K562 (cell line): Measurements from ENCODE around the gene CST3. TPM values are rescaled to one million over a fixed set of nuclear protein-coding genes. Genes with fewer than 3 reads are reported as not detected.

ENCODE experiments used
- ATF7 ChIP-seq: fragments of 450-650 bp; IDR thresholded peaks from 2 replicates; pipeline ENCODE4 v1.7.1; 2014; ENCODE audit warnings: mild to moderate bottlenecking, moderate library complexity
- BRD4 ChIP-seq: fragments of 200-600 bp; sonication (generic); IDR thresholded peaks from 2 replicates; pipeline ENCODE4 v1.6.1; 2017; ENCODE audit warnings: inconsistent platforms
- DMBX1 ChIP-seq: fragments of 250-450 bp; sonication (Bioruptor Pico); IDR thresholded peaks from 2 replicates; pipeline ENCODE4 v1.8.0; 2022; ENCODE audit warnings: inconsistent platforms, mild to moderate bottlenecking, moderate library complexity, borderline replicate concordance
- KLF13 ChIP-seq: fragments of 450-650 bp; IDR thresholded peaks from 2 replicates; pipeline ENCODE4 v1.6.1; 2016; ENCODE audit warnings: missing genetic modification characterization, low read depth, mild to moderate bottlenecking, missing compliant biosample characterization, moderate library complexity, borderline replicate concordance
- PHF20 ChIP-seq: fragments of 450-650 bp; IDR thresholded peaks from 2 replicates; pipeline ENCODE4 v1.6.1; 2018; ENCODE audit not compliant: partially characterized antibody
- PML ChIP-seq: IDR thresholded peaks from 2 replicates; pipeline ENCODE4 v1.6.1; 2012; ENCODE audit warnings: low read length, inconsistent platforms
- PPARD ChIP-seq: fragments of 250-450 bp; sonication (Bioruptor Pico); IDR thresholded peaks from 2 replicates; pipeline ENCODE4 v1.8.0; 2022; ENCODE audit warnings: inconsistent platforms, mild to moderate bottlenecking, moderate library complexity
- SIN3A ChIP-seq, 2 experiments: fragments of 150-350 bp in 1 of 2; IDR thresholded peaks; 2 replicates each; pipeline ENCODE4 v1.6.1; 2011 to 2016; ENCODE audit warnings: borderline replicate concordance in 2 of 2, low read depth in 2 of 2, low read length in 2 of 2, mild to moderate bottlenecking in 2 of 2, moderate library complexity in 2 of 2; ENCODE audit not compliant: control insufficient read depth in 1 of 2
- SLC30A9 ChIP-seq: fragments of 250-450 bp; sonication (Bioruptor Pico); IDR thresholded peaks from 2 replicates; pipeline ENCODE4 v1.8.0; 2022; ENCODE audit warnings: mild to moderate bottlenecking, moderate library complexity
- SPI1 ChIP-seq: IDR thresholded peaks from 2 replicates; pipeline ENCODE4 v1.6.1; 2011; ENCODE audit warnings: low read depth, low read length, control low read depth, borderline replicate concordance
- ZBTB7A ChIP-seq: IDR thresholded peaks from 2 replicates; pipeline ENCODE4 v1.6.1; 2011; ENCODE audit warnings: low read depth, mild to moderate bottlenecking, low read length, moderate library complexity, borderline replicate concordance; ENCODE audit not compliant: control insufficient read depth
- ZFPM2 ChIP-seq: fragments of 250-450 bp; sonication (Bioruptor Pico); IDR thresholded peaks from 2 replicates; pipeline ENCODE4 v1.5.1; 2022; ENCODE audit warnings: mild to moderate bottlenecking
- ZNF316 ChIP-seq: fragments of 450-650 bp; IDR thresholded peaks from 2 replicates; pipeline ENCODE4 v1.6.1; 2016
- polyA plus RNA-seq, 8 experiments: library from polyadenylated mRNA; depleted of rRNA in 4 of 8; stranded (reverse) in 5 of 8; unstranded in 3 of 8; fragments of >200 nt; fragmentation: Nextera tagmentation in 2 of 8; fragmentation: Illumina TruSeq in 1 of 8; extraction: Ambion mirVana in 2 of 8; extraction: Trizol in 1 of 8; gene quantifications; 2 replicates each; pipeline versions ENCODE4 v1.2.1 to v1.2.3, GENCODE V29; 2011 to 2014; ENCODE audit warnings: inconsistent platforms in 1 of 8, missing spikeins in 1 of 8
- total RNA-seq, 7 experiments: library from RNA; depleted of rRNA in 6 of 7; stranded (reverse); fragments of >200 nt in 6 of 7; fragmentation: Illumina TruSeq in 2 of 7; extraction: Trizol in 2 of 7; gene quantifications; 2 replicates each; pipeline versions ENCODE4 v1.2.1 to v1.2.3, GENCODE V29; 2011 to 2021; ENCODE audit warnings: low replicate concordance in 1 of 7
- TF ChIP-seq, protein P1 (sequence below): fragments of 200-800 bp; sonication (Bioruptor generic); IDR thresholded peaks from 2 replicates; pipeline ENCODE4 v1.6.1; 2017; ENCODE audit warnings: missing genetic modification characterization, missing compliant biosample characterization
- TF ChIP-seq, protein P2 (sequence below): fragments of 250-450 bp; sonication (Bioruptor Pico); IDR thresholded peaks from 2 replicates; pipeline ENCODE4 v1.4.0; 2020; ENCODE audit warnings: borderline replicate concordance
- TF ChIP-seq, protein P3 (sequence below), 3 experiments: fragments of 200-800 bp in 1 of 3; fragments of 250-450 bp in 1 of 3; fragments of 450-650 bp in 1 of 3; sonication (Bioruptor Pico) in 1 of 3; sonication (Bioruptor generic) in 1 of 3; formaldehyde crosslinking in 1 of 3; IDR thresholded peaks; 2 replicates each; pipeline versions ENCODE4 v1.6.1 to v1.8.0; 2016 to 2022; ENCODE audit warnings: mild to moderate bottlenecking in 2 of 3, missing genetic modification characterization in 2 of 3, missing compliant biosample characterization in 1 of 3, moderate library complexity in 1 of 3
- TF ChIP-seq, protein P4 (sequence below): fragments of 450-650 bp; formaldehyde crosslinking; IDR thresholded peaks from 2 replicates; pipeline ENCODE4 v1.4.0; 2020; ENCODE audit warnings: mild to moderate bottlenecking, moderate library complexity

The CST3 gene
- total and polyA plus RNA-seq, 9 of the 15 experiments (the other 6 are each of a cell fraction or from before 2014, with no cell fraction given) = 8.7 to 113 (median 48.5) TPM

DNA sequence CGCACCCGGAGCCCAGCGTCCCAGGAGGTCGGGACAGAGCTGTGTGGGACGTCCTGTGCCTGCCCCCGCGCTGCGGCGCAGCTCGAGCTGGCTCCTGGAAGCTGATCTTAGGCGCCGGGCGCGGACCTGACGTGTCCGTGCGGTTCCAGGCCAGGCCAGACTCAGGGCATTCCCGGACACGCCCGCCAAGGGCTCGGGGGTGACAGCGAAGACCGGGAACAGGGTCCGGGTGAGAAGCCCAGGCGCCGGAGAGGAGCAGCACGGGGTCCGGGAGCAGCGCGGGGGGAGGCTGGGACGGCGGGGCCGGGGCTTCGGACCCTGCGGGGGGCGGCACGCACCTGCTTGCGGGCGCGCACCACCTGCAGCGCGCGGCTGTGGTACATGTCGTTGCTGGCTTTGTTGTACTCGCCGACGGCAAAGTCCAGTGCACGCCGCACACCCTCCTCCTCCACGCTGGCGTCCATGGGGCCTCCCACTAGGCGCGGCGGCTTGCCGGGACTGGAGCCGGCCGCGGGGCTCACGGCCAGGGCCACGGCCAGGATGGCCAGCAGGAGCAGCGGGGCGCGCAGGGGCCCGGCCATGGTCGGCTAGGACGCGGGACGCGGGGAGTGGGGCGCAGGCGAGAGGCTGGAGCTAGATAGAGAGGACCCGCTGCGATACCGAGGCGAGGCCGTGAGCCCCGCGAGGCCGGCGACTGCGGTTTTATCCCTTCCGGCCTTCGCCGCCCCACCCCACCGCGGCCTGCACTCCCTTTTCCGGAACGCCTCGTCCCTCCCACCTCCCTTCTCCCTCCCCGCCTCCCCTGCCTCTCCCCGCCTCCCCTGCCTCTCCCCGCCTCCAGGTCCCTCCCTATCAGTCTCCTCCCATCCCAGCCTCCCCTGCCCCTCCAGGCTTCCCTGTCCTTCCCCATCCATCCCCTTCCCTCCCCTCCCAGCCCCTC is at the start of gene CST3 (continued):
- TF ChIP-seq, protein P1, sequence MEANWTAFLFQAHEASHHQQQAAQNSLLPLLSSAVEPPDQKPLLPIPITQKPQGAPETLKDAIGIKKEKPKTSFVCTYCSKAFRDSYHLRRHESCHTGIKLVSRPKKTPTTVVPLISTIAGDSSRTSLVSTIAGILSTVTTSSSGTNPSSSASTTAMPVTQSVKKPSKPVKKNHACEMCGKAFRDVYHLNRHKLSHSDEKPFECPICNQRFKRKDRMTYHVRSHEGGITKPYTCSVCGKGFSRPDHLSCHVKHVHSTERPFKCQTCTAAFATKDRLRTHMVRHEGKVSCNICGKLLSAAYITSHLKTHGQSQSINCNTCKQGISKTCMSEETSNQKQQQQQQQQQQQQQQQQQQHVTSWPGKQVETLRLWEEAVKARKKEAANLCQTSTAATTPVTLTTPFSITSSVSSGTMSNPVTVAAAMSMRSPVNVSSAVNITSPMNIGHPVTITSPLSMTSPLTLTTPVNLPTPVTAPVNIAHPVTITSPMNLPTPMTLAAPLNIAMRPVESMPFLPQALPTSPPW (CRISPR knock-in tag) = peak; percentile 81
- TF ChIP-seq PML (peak; percentile 29; the same call in 1 of the 2 replicates), PPARD (no peak), SIN3A (IDR thresholded peaks at IDR 0.05; ENCODE audit: borderline replicate concordance in 2 of 2, control insufficient read depth in 1 of 2, low read depth in 2 of 2, low read length in 2 of 2) (peak in 1 of 2 experiments; percentile 17; a peak in 1 of 4 replicates), SPI1 (no peak), SLC30A9 (no peak), ZFPM2 (no peak), KLF13 (tag) (no peak), PHF20 (no peak), ZNF316 (no peak), ATF7 (0 out of 2 replicates have a peak, but pooled peaks have one; percentile 18), DMBX1 (CRISPR knock-in tag) (no peak), ZBTB7A (peak; percentile 51; the same call in 1 of the 2 replicates), BRD4 (peak; percentile 85; the same call in 1 of the 2 replicates)
- TF ChIP-seq, protein P2, sequence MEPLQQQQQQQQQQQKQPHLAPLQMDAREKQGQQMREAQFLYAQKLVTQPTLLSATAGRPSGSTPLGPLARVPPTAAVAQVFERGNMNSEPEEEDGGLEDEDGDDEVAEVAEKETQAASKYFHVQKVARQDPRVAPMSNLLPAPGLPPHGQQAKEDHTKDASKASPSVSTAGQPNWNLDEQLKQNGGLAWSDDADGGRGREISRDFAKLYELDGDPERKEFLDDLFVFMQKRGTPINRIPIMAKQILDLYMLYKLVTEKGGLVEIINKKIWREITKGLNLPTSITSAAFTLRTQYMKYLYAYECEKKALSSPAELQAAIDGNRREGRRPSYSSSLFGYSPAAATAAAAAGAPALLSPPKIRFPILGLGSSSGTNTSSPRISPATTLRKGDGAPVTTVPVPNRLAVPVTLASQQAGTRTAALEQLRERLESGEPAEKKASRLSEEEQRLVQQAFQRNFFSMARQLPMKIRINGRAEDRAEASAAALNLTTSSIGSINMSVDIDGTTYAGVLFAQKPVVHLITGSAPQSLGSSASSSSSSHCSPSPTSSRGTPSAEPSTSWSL (CRISPR knock-in tag) = no peak
- TF ChIP-seq, protein P3, sequence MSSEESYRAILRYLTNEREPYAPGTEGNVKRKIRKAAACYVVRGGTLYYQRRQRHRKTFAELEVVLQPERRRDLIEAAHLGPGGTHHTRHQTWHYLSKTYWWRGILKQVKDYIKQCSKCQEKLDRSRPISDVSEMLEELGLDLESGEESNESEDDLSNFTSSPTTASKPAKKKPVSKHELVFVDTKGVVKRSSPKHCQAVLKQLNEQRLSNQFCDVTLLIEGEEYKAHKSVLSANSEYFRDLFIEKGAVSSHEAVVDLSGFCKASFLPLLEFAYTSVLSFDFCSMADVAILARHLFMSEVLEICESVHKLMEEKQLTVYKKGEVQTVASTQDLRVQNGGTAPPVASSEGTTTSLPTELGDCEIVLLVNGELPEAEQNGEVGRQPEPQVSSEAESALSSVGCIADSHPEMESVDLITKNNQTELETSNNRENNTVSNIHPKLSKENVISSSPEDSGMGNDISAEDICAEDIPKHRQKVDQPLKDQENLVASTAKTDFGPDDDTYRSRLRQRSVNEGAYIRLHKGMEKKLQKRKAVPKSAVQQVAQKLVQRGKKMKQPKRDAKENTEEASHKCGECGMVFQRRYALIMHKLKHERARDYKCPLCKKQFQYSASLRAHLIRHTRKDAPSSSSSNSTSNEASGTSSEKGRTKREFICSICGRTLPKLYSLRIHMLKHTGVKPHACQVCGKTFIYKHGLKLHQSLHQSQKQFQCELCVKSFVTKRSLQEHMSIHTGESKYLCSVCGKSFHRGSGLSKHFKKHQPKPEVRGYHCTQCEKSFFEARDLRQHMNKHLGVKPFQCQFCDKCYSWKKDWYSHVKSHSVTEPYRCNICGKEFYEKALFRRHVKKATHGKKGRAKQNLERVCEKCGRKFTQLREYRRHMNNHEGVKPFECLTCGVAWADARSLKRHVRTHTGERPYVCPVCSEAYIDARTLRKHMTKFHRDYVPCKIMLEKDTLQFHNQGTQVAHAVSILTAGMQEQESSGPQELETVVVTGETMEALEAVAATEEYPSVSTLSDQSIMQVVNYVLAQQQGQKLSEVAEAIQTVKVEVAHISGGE (CRISPR knock-in tag; IDR thresholded peaks at IDR 0.05) = 0 out of 6 replicates have a peak, but pooled peaks of 1 of the 3 experiments have one; percentile 36
- TF ChIP-seq, protein P4, sequence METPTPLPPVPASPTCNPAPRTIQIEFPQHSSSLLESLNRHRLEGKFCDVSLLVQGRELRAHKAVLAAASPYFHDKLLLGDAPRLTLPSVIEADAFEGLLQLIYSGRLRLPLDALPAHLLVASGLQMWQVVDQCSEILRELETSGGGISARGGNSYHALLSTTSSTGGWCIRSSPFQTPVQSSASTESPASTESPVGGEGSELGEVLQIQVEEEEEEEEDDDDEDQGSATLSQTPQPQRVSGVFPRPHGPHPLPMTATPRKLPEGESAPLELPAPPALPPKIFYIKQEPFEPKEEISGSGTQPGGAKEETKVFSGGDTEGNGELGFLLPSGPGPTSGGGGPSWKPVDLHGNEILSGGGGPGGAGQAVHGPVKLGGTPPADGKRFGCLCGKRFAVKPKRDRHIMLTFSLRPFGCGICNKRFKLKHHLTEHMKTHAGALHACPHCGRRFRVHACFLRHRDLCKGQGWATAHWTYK = 0 out of 2 replicates have a peak, but pooled peaks have one; percentile 47
